Ishikawa (cell line): ENCODE data around the gene CHD5.

ENCODE experiments used
- CEBPB ChIP-seq: IDR thresholded peaks from 2 replicates; pipeline ENCODE4 v1.6.1; 2012
- CREB1 ChIP-seq: IDR thresholded peaks from 2 replicates; pipeline ENCODE4 v1.6.1; 2012; ENCODE audit warnings: low read depth
- EGR1 ChIP-seq: IDR thresholded peaks from 2 replicates; pipeline ENCODE4 v1.6.1; 2012
- EP300 ChIP-seq: IDR thresholded peaks from 2 replicates; pipeline ENCODE4 v1.6.1; 2012; ENCODE audit warnings: borderline replicate concordance
- NFIC ChIP-seq: IDR thresholded peaks from 2 replicates; pipeline ENCODE4 v1.6.1; 2012
- RAD21 ChIP-seq: IDR thresholded peaks from 2 replicates; pipeline ENCODE4 v1.6.1; 2012; ENCODE audit warnings: low read depth
- TAF1 ChIP-seq: IDR thresholded peaks from 2 replicates; pipeline ENCODE4 v1.6.1; 2012; ENCODE audit warnings: low read depth, mild to moderate bottlenecking
- TCF12 ChIP-seq: IDR thresholded peaks from 2 replicates; pipeline ENCODE4 v1.6.1; 2012; ENCODE audit warnings: low read depth
- TEAD4 ChIP-seq: IDR thresholded peaks from 2 replicates; pipeline ENCODE4 v1.6.1; 2012
- YY1 ChIP-seq: IDR thresholded peaks from 2 replicates; pipeline ENCODE4 v1.6.1; 2012; ENCODE audit warnings: low read depth
- ZBTB7A ChIP-seq: IDR thresholded peaks from 2 replicates; pipeline ENCODE4 v1.6.1; 2012; ENCODE audit warnings: low read depth
- TF ChIP-seq, protein P1 (sequence below): IDR thresholded peaks from 2 replicates; pipeline ENCODE4 v1.6.1; 2012

DNA sequence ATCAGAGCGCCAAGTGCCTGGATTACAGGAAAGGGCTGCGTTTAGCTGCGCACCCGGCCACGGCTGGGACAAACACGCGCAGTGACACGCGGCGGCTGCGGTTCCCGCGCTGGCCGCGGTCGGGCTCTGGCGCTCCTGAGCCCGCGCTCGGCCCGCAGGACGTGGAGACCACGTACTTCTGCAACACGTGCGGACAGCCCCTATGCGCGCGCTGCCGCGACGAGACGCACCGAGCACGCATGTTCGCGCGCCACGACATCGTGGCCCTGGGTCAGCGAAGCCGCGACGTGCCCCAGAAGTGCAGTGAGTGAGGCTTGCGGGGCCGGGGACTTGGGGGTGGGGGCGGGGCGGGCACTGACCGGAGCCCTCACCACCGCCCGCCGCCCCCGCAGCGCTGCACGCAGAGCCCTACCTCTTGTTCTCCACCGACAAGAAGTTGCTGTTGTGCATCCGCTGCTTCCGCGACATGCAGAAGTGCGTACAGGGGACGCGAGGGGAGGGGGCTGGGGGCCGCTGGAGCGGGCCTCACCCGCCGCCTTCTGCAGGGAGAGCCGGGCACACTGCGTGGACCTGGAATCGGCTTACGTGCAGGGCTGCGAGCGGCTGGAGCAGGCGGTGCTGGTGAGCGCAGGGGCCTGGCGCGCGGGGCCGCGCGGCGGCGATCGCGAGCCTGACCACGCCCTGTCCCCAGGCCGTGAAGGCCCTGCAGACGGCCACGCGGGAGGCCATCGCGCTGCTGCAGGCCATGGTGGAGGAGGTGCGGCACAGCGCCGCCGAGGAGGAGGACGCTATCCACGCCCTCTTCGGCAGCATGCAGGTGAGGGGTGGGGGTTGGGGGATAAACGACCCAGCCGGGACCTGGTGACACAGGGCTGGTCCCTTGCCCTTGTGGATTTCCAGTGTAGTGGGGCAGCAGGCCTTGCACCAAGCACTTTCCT, 28.9 kb upstream of the CHD5 start:
- TF ChIP-seq, protein P1, sequence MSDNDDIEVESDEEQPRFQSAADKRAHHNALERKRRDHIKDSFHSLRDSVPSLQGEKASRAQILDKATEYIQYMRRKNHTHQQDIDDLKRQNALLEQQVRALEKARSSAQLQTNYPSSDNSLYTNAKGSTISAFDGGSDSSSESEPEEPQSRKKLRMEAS: peak; percentile 62; the same call in 1 of the 2 replicates
- TF ChIP-seq EGR1 (no peak), TAF1 (no peak), YY1 (peak; percentile 22; the same call in 1 of the 2 replicates), EP300 (no peak), RAD21 (no peak; the same call in 1 of the 2 replicates), CEBPB (no peak), CREB1 (no peak), TCF12 (no peak), ZBTB7A (no peak), TEAD4 (no peak), NFIC (no peak)
